HG03060 (cell line): ENCODE results near the gene TIMP1.

Experiments used
- ATAC-seq: cut with Tn5 transposase; IDR thresholded peaks from one replicate; pipeline ENCODE4 v1.9.1; 2021; ENCODE audit warnings: low read depth, moderate number of reproducible peaks; ENCODE audit not compliant: unreplicated experiment

Gene TIMP1

DNA sequence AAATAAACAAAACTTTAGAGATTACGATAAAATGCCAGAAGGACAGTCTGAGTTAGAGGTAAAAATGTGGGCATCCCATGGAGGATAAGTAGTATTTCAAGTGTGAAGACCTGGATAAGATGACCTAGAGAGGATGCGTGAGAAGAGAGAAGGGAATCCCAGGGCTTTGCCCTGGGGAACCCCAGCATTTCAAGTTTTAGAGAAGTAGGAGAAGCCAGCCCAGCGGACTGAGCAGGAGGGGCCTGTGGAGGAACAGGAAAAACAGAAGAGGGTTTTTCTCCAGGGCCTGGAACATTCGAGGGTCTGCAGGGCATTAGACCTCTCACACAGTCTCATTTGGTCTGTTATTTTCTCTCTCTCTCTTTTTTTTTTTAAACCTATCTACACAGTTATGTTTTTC, 50.4 kb downstream of the TIMP1 start:
- ATAC-seq, result no peak

GRCh38 chrX:47633689-47634590, 51.7 kb downstream of the TIMP1 start:
- no peak for ATAC-seq

GRCh38 chrX:47634871-47635575, 52.8 kb downstream of the TIMP1 start:
- ATAC-seq, result no peak
